SKM-1 treated with dmso at 0.1 percent for 144 hours (cell line): ENCODE data around the gene CD2BP2.
A peak's percentile ranks its signal among the peaks of the same experiment; 100 is the strongest.

Experiments
- DNase-seq: peaks from one replicate; lab custom pipeline; 2025; ENCODE audit not compliant: unreplicated experiment; lab: John Stamatoyannopoulos, UW

CD2BP2 gene

DNA sequence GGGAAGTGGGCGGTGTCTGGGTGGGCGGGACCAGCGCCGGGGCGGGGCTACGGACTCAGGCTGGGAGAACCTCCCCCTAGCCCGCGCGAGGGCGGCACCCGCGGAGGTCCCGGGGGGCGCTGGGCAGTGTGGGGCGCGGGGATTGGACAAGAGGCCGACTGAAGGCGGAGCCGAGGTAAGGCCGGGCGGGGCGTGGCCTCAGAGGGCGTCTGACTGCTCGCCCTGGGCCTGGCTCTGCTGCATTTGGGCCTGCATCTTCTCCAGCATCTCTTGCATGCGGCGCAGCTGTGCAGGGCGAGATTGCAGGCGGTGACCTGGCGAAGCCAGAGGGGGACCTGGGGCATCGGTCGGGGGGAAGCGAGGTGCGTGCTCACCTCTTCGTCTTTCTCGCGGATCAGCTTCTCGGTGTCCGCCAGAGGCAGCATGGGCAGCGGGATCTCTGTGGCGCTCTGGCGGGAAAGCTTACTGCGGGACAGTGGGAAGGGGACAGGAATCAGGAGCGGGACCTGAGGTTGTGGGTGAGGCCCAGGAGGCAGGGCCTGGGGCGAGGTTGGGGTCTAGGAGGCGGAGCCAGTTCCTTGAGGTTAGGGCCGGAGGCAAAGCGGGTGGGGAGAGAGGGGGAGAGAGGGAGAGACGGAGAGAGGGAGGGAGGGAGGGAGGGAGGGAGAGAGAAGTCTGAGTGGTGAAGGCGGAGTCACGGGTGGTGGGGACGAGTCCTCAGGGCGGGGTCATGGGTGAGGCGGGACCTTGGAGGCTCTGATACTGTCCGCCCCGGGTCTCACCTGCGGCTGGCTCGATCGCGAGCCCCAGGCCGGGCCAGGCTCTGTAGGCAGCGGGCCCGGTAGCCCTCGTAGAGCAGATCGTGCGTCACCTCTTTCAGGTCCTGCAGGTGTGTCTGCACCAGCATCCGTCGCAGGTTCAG lies 23.4 kb upstream of the CD2BP2 start:
- peak; percentile 97 for DNase-seq

DNA sequence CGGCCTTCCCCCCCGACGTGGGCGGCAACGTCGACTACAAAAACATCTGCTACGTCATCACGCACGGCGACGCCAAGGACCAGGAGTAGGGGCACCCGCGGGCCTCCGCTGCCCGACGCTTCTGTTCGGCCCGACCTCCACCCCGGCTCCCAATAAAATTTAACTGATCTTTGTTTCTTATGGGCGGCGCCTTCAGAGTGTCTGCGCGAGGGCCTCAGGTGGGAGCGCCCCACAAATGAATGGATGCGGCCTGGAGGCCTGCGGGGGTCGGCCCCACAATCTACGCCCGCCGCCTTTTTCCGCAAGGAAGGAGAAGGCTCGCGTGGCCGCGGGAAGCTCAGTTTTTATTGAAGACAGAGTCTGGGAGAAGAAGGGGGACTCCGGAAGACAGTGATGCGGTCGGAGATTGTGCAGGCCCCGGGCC lies 22.7 kb upstream of the CD2BP2 start:
- peak; percentile 69 for DNase-seq

DNA sequence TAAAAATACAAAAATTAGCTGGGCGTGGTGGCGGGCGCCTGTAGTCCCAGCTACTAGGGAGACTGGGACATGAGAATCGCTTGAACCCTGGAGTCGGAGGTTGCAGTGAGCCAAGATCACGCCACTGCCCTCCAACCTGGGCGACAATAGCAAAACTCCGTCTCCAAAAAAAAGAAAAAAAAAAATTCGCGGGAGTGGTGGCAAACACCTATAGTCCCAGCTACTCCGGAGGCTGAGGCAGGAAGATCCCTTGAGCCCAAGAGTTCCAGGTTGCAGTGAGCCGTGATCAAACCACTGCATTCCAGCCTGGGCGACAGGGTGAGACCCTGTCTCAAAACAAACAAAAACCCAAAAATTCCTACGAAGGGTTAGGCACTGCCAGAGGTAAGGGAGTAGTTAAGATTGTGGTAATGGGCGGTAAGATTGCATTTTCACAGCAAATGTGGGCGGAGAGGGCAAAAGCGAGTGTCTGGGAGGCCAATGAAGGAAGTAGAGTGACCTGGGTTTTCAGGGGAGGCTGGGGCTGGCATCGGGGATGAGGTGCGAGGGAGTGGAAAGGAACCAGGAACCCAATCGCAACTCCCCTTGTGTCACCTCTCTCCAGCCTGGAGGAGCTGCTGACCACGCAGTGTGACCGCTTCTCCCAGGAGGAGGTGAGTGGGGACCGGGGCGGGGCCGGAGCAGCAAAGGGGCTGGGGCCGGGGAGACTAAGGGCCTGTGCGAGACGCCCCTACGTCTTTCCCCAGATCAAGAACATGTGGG lies 22.1 kb upstream of the CD2BP2 start:
- peak; percentile 69 for DNase-seq

DNA sequence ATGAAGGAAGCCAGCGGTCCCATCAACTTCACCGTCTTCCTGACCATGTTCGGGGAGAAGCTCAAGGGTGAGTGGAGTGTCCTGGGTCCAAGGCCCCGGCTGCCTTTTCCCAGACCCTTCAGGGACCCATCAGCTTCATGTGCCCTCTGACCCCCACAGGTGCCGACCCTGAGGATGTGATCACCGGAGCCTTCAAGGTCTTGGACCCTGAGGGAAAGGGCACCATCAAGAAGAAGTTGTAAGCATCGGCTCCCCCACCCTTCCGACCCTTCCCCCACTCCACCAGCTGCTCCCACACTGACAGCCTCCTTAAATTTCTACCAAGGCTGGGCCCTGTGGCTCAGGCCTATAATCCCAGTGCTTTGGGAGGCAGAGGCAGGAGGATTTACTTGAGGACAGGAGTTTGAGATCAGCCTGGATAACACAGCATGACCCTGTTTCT lies 21.4 kb upstream of the CD2BP2 start:
- DNase-seq = no peak

- no peak for DNase-seq
These were observed 20.8 kb upstream of the CD2BP2 start for GRCh38 chr16:30375864-30376263.

- no peak for DNase-seq
These were observed 19.4 kb upstream of the CD2BP2 start, which contains the start of gene MYL11 for GRCh38 chr16:30374538-30374937. Gene MYL11, plus strand, starts transcription at chr16:30374802. Its CDS starts 56 bp downstream, at chr16:30374858.

- DNase-seq = no peak
These were observed 17.6 kb upstream of the CD2BP2 start for GRCh38 chr16:30372725-30373124.

GRCh38 chr16:30372038-30372712 lies 17.1 kb upstream of the CD2BP2 start:
- no peak for DNase-seq

- no peak for DNase-seq
These were observed 16.2 kb upstream of the CD2BP2 start for GRCh38 chr16:30371248-30371816.

DNA sequence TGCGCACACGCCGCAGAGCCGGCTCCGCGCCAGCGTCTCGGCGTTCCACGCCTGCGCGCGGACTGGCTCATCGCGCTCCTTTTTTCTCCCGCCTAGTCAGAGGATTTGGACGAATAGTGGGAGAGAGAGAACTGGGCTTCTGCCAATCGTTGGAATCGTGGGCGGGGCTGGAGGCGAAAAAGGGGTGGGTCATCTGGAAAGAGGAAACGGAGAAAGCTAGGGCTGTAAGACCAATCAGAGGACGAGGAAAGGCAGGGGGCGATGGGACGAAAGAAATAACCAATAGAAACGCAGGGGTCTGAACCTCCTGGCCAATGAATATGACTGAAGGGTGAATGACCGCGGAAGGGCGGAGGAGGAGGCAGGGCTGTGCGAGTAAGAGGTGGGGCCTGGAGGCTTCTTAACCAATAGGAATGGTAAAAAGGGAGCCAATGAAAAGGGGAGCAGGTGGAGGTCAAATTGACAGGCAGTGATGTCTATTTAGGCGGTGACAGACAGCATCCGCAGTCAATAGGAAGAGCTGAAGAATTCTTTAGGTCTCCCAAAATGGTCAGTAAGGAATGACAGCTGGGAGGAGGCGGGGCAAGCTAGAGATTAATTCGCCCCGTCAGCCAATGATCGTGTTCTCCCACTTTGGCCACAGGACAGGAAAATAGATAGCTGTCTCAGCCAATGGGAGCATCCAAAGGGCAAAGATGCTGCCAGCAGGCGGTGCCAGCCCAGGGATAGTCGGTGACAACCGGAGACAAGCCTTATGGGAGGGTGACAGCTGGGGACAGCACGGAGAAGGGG lies 15.5 kb upstream of the CD2BP2 start, which contains the start of gene TBC1D10B:
TBC1D10B (minus strand) TSS at position 39 of the 792 bp plus-strand sequence. CDS start 311 bp downstream, outside the sequence.
- DNase-seq = peak; percentile 100

DNA sequence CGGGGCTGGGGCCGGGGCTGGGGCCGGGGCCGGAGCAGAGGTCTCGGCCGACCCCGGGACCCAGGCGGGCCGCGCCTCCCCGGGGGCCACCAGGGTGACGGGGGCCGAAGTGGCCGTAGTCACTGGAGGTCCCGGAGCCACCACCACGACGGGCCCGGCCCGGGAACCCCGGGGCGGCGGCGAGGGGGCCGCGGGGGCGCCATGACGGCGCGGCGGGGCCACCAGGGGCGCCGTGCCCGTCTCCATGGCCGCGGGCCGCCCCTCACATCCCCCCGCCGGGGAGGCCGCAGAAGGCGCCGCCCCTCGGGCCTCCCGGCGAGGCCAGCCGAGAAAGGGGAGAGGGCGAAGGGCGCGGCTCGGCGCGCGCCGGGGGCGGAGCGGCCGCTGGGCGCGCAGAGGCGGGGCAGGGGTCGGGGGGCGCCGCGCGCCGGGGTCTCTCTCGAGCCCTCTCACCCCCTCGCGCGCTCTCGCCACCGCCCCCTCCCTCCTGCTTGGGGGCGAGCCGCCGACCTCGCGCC lies 14.9 kb upstream of the CD2BP2 start:
- no peak for DNase-seq

DNA sequence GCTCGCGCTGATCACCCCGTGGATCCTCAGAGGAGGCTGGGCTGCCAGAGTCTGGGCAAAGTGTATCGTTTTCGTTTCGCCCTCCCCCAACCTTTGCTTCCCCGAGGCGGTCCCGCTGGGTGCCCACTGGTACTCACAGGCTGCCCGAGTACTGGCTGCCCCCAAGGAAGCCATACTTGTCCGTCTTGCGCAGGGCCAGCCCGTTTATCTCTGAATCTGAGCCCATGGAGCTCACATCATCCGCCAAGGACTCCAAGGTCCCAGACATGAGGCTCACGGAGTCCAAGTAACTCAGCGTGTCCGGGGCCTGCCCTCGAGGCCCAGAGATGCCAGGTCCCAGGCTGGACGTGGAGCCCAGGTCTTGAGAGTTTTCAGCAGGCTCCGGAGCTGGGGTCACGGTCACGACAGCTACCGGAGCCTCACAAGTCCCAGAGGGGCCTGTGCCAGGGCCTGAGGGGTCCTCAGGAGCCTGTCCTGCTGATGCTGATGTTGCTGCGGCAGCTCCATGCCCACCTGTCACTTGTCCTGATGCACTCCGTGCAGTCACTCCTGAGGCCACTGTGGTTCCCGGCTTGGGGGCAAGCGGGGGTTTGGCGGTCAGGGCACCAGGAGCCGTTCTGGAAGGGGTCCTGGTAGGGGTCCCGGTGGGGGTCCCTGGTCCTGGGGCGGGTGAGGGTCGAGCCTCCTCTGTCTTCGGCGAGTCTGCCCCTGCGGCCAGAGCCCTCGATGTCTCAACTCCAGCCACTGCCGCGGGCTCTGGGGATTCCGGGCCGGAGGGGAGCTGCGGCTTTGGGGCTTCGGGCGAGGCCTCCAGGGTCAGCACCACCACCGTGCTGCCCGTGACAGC lies 14.2 kb upstream of the CD2BP2 start:
- no peak for DNase-seq

GRCh38 chr16:30368792-30369090 lies 13.6 kb upstream of the CD2BP2 start:
- DNase-seq = no peak

- peak; percentile 66 for DNase-seq
These were observed 13.1 kb upstream of the CD2BP2 start for GRCh38 chr16:30368122-30368791.

GRCh38 chr16:30367349-30368009 lies 12.4 kb upstream of the CD2BP2 start:
- DNase-seq = no peak

DNA sequence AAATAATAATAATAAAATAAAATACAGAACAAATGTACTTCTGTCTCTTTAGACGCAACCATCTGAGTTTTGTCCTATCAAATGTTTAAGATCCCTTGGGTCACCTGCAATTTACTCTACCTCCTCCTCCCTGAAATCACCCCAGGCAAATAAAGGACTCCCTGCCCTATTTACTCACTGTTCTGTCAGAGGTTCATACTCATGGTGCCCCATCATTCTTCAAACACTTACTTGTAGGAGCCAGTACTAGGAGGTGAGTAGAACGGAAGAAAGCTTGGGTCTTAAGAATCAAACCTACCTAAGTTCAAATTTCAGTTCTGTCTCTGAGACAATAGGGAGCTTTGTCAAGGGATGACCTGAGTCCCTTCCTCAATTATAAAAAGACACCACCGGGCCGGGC lies 11.4 kb upstream of the CD2BP2 start:
- no peak for DNase-seq

DNA sequence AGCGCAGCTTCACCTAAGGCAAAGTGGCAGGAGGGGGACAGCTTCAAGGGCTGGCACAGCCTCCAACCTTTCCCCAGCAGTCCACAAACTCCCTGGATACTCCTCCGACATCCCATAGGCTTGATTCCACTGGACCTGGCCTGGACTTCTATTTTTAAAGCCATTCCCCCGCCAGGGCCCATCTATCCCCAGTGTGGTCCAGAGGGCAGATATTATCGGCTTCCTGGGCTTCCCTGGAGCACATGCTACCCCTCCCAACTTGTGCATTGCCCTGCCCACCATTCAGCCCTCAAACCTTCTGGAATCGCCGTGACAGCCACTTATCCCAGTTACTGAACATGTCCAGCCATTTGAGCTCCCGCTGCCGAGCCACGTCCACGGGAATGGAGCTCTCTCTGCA lies 10.1 kb upstream of the CD2BP2 start:
- no peak for DNase-seq

GRCh38 chr16:30361180-30361579 lies 6.1 kb upstream of the CD2BP2 start:
- DNase-seq = no peak
